ENCODE data around the gene SYNE3. TPM values are rescaled to one million over a fixed set of nuclear protein-coding genes. Genes with fewer than 3 reads are reported as not detected.

Gene SYNE3
- total RNA-seq, 1 experiment from 2014 or later, result 1.2 TPM

DNA sequence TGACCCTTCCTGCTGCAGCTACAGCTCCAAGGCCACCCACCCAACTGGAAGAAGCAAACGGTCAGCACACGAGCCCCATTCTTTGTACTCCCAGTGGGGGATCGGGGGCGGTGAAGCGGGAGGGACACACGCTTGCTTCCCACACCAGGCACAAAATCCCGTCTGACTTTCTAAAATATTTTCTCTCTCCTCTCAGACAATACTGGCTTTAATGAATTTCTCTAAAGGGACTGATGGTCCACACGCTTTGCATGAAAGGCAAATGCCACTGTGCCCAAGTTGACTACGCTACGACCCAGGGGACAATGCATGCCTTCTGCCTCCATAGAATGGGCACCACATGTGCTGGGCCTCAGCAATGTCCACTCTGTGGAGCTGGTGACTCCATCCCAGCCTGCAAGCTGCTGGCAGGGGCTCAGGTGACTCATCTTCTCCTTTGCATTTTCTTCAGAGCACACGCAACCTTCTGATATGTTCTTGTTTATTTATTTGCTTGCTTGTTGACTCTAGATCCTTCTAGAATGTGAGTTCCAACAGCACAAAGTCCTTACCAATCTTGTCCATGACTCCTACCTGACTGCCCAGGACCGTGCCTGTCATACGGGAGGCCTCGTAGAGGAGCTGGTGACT lies 15.6 kb downstream of the SYNE3 start:
- H4K20me1 ChIP-seq (ENCODE audit: low read length), result no peaks in the 10 kb centered on the region
- no peaks in the 10 kb centered on the region for H3K36me3 ChIP-seq (ENCODE audit: low read depth, low read length)
- H3K27me3 ChIP-seq (ENCODE audit: low read length), result no peaks in the 10 kb centered on the region
- H3K9me2 ChIP-seq (replicated peaks; ENCODE audit: low read length), result no peaks in the 10 kb centered on the region
- POLR2A ChIA-PET (ENCODE audit: unreplicated experiment), result no interaction called here
- no peaks in the 10 kb centered on the region for H3K9me3 ChIP-seq (ENCODE audit: low read length)
- peak overlapping the region; percentile 27 for H3K27ac ChIP-seq (ENCODE audit: low read length)
- DNase-seq, result peak; percentile 66
- no peak overlapping the region for H3K4me3 ChIP-seq (ENCODE audit: low read length)
- intact Hi-C loops (cut with micrococcal nuclease), result no loop called here
- CTCF ChIA-PET, result interaction anchor here (0.5 to 0.9 kb wide), 3 partner anchors 18 to 58 kb away, joined by 3 read pairs; no protein-coding TSS in a partner anchor
- no peaks in the 10 kb centered on the region for H3K79me2 ChIP-seq (ENCODE audit: low read length)
- H2AFZ ChIP-seq (ENCODE audit: low read length), result no peak overlapping the region
- peak; percentile 91 for ATAC-seq
- TF ChIP-seq EZH2 (IDR thresholded peaks at IDR 0.05; ENCODE audit: low read length, unreplicated experiment) (no peak), EZH2phosphoT487 (IDR thresholded peaks at IDR 0.05; ENCODE audit: borderline replicate concordance, low read length) (no peak)
- no peak overlapping the region for H3K9ac ChIP-seq (ENCODE audit: low read length)
- no TSS peak for BruUV-seq (replicated peaks)
- no peaks in the 10 kb centered on the region for H3F3A ChIP-seq (ENCODE audit: low read length, unreplicated experiment)
- H3K4me2 ChIP-seq (ENCODE audit: low read length), result no peak overlapping the region
- peaks cover 12% of the 10 kb centered on the region for H3K4me1 ChIP-seq (ENCODE audit: insufficient read depth, low read length)

DNA sequence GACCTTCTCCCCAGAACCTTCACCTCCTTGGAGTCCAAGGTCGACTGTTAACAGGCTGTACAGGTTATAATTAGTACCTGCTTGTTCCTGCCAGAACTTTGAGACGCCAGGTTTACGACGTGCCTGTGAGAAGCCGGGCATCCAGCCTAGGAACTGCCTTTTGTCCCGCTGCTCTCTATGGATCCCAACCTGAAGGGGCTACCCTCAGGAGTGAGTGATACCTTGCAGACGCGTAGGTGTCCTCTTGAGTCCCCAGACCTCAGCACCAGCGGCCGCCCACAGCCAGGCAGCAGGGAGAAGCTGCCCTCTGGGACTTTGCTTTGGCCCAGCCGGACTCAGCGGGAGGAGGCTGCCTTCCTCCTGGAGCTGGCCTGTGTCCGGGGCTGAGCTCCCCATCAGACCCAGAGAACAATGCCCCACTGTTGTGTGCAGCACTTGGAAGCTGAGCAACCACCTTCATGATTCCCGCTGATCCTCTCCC lies 16.2 kb downstream of the SYNE3 start:
- CTCF ChIA-PET, result no interaction called here
- H3F3A ChIP-seq (ENCODE audit: low read length, unreplicated experiment), result no peaks in the 10 kb centered on the region
- POLR2A ChIA-PET (ENCODE audit: unreplicated experiment), result no interaction called here
- ATAC-seq (no peak; the same call in 1 of the 2 replicates), DNase-seq (no peak)
- peaks cover 12% of the 10 kb centered on the region for H3K4me1 ChIP-seq (ENCODE audit: insufficient read depth, low read length)
- BruUV-seq (replicated peaks), result no TSS peak
- H3K4me3 ChIP-seq (ENCODE audit: low read length), result no peak overlapping the region
- H3K36me3 ChIP-seq (ENCODE audit: low read depth, low read length), result no peaks in the 10 kb centered on the region
- no peak overlapping the region for H2AFZ ChIP-seq (ENCODE audit: low read length)
- no peaks in the 10 kb centered on the region for H3K9me3 ChIP-seq (ENCODE audit: low read length)
- intact Hi-C loops (cut with micrococcal nuclease), result no loop called here
- no peak overlapping the region for H3K27ac ChIP-seq (ENCODE audit: low read length)
- H3K9ac ChIP-seq (ENCODE audit: low read length), result no peak overlapping the region
- TF ChIP-seq EZH2 (IDR thresholded peaks at IDR 0.05; ENCODE audit: low read length, unreplicated experiment) (no peak), EZH2phosphoT487 (IDR thresholded peaks at IDR 0.05; ENCODE audit: borderline replicate concordance, low read length) (no peak)
- TF ChIP-seq, protein P1, sequence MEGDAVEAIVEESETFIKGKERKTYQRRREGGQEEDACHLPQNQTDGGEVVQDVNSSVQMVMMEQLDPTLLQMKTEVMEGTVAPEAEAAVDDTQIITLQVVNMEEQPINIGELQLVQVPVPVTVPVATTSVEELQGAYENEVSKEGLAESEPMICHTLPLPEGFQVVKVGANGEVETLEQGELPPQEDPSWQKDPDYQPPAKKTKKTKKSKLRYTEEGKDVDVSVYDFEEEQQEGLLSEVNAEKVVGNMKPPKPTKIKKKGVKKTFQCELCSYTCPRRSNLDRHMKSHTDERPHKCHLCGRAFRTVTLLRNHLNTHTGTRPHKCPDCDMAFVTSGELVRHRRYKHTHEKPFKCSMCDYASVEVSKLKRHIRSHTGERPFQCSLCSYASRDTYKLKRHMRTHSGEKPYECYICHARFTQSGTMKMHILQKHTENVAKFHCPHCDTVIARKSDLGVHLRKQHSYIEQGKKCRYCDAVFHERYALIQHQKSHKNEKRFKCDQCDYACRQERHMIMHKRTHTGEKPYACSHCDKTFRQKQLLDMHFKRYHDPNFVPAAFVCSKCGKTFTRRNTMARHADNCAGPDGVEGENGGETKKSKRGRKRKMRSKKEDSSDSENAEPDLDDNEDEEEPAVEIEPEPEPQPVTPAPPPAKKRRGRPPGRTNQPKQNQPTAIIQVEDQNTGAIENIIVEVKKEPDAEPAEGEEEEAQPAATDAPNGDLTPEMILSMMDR (conservative IDR thresholded peaks at IDR 0.05; ENCODE audit: low read depth, low read length), result no peak
- no peaks in the 10 kb centered on the region for H4K20me1 ChIP-seq (ENCODE audit: low read length)
- H3K79me2 ChIP-seq (ENCODE audit: low read length), result no peaks in the 10 kb centered on the region
- no peaks in the 10 kb centered on the region for H3K27me3 ChIP-seq (ENCODE audit: low read length)
- no peaks in the 10 kb centered on the region for H3K9me2 ChIP-seq (replicated peaks; ENCODE audit: low read length)
- H3K4me2 ChIP-seq (ENCODE audit: low read length), result no peak overlapping the region

DNA sequence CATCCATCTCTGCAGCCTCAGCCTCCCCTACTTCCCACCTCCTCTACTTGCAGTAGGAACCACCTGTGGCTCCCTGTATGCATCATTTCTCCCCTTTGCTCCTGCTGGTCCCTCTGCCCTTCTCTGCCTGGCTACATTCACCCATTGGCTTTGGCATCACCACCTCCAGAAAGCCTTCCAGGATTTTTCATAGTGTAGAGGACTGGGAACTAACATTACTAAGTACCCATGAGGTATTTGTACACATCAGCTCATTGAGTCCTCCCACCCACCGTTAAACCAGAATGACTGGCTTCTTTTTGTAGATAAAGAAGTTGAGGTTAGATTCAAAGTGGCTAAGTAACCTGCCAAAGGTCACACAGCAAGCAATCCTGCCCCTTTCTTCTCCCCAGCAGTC lies 17.1 kb downstream of the SYNE3 start:
- Histone ChIP-seq H3K27ac (ENCODE audit: low read length) (no peak overlapping the region), H3K79me2 (ENCODE audit: low read length) (no peaks in the 10 kb centered on the region), H3F3A (ENCODE audit: low read length, unreplicated experiment) (no peaks in the 10 kb centered on the region), H3K9me2 (replicated peaks; ENCODE audit: low read length) (no peaks in the 10 kb centered on the region), H3K9ac (ENCODE audit: low read length) (no peak overlapping the region), H3K9me3 (ENCODE audit: low read length) (no peaks in the 10 kb centered on the region), H4K20me1 (ENCODE audit: low read length) (no peaks in the 10 kb centered on the region), H3K4me1 (ENCODE audit: insufficient read depth, low read length) (peaks cover 12% of the 10 kb centered on the region), H3K27me3 (ENCODE audit: low read length) (no peaks in the 10 kb centered on the region), H3K36me3 (ENCODE audit: low read depth, low read length) (no peaks in the 10 kb centered on the region), H2AFZ (ENCODE audit: low read length) (no peak overlapping the region), H3K4me2 (ENCODE audit: low read length) (no peak overlapping the region), H3K4me3 (ENCODE audit: low read length) (no peak overlapping the region)
- POLR2A ChIA-PET (ENCODE audit: unreplicated experiment), result no interaction called here
- intact Hi-C loops (cut with micrococcal nuclease), result no loop called here
- CTCF ChIA-PET, result interaction anchor here (0.6 kb wide), 1 partner anchor 57 kb away, joined by 3 read pairs; no protein-coding TSS in a partner anchor
- no TSS peak for BruUV-seq (replicated peaks)
- DNase-seq (no peak), ATAC-seq (no peak)
- TF ChIP-seq EZH2 (IDR thresholded peaks at IDR 0.05; ENCODE audit: low read length, unreplicated experiment), result no peak
- no peak for TF ChIP-seq EZH2phosphoT487 (IDR thresholded peaks at IDR 0.05; ENCODE audit: borderline replicate concordance, low read length)
- TF ChIP-seq, protein P1 (conservative IDR thresholded peaks at IDR 0.05; ENCODE audit: low read depth, low read length), result no peak
